HL-60/S4 (cell line): Measurements from ENCODE around the gene EFNB2.

Experiments used
- in situ Hi-C: fragments of 300-500 bp; cut with MboI; formaldehyde crosslinking; loops from 2 replicates; pipeline ENCODE4 v1.14.3; 2022; ENCODE audit warnings: low sequenced_read_pairs

The EFNB2 gene

DNA sequence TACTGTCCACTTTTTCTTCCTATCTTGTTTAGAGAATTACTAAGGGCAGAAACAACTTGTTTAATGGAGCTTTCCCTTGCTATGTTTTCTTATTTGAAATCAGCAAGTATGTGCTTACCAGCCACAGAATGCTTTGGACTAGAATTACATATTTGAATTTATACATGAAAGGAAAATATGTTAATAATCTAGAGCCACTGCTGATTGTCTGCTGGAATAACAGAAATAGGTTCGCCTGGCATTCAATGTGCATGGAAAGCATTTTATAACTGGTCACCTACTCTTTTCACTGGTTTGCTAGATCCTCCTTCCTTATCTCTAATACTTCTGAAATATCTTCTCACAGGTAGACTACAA lies 8.0 kb downstream of the EFNB2 start:
- in situ Hi-C loops = loop anchor here (10.0 kb wide), 1 partner anchor 443 kb away; no protein-coding TSS in a partner anchor

DNA sequence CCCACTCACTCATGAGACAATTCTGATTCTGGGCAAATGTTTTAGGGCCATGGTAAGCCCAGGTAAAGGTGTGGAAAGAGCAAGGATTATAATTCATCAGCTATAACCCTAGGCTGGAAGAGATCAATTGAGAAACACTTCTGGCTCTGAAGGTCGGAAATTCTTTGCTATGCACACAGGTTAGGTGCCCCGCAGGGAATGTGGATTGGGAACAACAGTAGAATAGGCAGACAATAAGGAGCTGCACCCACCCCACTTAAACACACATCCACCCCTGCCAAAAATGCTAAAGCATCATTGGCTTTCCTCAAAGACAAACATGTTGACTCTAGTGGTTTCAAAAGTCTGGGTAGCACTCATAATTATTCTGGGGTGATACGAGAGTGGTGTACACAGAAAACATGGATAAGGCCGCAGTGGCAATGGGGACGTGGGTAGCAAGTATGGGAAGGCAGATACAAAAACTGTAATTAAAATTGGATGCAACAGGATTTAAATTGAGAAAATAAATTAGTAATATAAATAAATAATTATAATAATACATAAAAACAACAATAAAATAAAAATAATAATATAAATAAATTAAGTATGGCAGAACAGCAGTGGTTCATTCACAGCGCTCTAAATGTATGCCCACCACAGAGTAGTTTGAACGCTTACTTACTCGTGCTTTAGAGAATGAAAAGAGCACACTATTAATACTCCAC lies 8.6 kb downstream of the EFNB2 start:
- in situ Hi-C loops = loop anchor here (10.0 kb wide), 1 partner anchor 442 kb away; no protein-coding TSS in a partner anchor

DNA sequence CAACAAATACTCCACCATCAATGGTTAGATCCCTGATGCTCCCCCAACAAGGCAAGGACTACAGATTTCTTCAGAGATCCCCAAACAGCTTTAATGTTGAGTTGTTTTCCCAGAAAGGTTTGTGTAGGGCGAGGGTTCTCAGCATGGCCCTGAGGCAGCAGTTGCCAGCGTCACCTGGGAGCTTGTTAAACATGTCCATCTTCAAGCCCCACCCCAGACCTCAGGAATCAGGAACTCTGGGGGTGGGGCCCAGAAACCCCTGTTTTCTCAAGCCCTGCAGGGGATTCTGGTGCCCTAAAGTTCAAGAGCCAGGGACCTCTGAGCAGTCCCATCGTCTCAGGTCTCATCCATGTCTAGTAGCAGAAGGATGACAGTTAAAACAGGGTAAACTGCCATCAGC lies 9.6 kb downstream of the EFNB2 start:
- in situ Hi-C loops = loop anchor here (10.0 kb wide), 1 partner anchor 441 kb away; no protein-coding TSS in a partner anchor

DNA sequence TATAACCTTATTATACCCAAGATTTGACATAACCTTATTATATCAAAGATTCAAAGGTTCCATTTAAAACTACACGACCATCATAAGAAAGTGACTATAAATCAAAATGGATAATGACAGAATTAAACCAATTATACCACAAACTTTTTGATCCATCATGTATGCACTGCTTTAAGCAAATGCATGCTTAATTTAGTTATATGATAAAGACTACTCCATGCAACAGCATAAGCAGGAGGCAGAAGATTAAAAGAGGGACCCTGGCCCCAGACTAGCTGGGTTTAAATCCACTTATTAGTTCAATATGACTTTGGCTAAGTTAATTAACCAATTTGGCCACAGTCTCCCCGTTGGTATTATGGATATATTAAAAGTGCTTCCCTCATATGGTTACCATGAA lies 11.4 kb downstream of the EFNB2 start:
- in situ Hi-C loops = loop anchor here (10.0 kb wide), 1 partner anchor 439 kb away; no protein-coding TSS in a partner anchor

DNA sequence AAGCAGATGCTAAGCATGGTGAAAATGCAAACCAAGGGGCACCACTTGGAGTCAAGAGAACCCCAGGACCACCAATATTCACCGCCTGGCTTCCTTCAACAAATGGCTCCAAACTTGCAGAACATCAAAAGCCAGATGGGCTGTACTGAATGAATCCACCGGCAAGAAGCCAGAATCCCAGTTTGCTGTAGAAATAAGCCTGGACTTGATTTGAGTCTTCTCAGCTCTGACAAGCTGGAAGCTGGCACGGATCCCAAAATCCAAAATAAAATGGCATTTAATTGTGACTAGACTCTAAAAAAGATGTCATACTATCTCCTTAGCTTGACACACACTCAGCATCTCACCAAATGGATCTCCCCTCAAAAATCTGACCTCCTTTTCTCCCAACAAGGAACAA lies 11.9 kb downstream of the EFNB2 start:
- in situ Hi-C loops = loop anchor here (10.0 kb wide), 1 partner anchor 439 kb away; no protein-coding TSS in a partner anchor

DNA sequence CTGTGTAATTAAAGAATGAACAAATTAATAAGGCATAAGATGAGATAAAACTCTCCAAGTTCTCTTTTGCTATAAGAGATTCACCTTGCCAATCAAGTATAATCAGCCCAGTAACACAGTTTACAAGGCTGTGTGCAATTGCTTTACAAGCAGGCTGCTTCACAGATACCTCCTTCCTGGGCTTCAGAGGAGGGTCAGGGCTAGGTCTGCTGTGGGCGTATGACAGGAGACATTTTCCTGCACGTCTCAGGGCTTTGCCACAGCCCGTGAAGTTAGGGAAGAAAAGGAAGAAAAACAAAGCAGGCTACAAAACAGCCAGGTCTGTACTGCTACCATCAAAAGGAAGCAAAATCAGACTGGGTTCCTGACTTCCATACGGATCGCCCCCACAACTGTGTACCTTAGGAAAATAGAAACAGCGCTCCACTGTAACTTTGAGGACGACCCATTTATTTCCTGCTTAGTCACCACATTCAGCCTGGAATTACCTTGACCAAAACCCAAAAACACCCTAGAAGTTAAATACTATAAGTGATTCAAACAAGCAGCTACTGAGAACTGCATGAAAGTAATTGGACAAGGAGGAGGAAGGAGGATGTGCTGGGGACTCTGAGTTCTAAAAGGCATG lies 12.4 kb downstream of the EFNB2 start:
- in situ Hi-C loops = loop anchor here (10.0 kb wide), 1 partner anchor 438 kb away; no protein-coding TSS in a partner anchor

DNA sequence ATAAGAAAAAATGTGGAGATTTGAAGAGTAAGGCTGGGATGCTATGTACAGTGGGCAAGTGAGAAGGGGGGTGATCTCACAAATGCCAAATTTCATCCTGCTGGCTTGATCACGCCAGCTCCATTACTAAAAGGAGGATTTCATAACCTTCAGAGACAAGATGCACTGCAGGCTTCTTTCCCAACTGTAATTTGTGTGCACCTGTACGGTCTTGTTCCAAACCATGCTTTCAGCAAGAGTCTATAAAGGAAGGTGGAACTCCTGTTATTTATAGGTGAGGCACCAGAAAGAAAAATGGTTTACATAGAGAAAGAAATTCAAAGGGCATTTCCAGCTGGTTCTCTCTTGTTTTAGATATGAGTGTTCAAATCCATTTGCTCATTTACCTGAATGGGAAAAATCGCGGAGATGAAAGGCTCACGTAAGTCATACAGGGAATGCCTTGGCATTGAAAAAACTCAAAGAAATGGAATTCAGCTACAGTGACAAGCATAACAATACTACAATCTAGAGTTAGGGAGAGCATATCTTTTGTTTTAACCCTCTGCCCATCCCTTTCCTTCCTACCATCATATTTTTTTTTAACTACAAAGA lies 13.3 kb downstream of the EFNB2 start:
- in situ Hi-C loops = loop anchor here (10.0 kb wide), 1 partner anchor 437 kb away; no protein-coding TSS in a partner anchor

DNA sequence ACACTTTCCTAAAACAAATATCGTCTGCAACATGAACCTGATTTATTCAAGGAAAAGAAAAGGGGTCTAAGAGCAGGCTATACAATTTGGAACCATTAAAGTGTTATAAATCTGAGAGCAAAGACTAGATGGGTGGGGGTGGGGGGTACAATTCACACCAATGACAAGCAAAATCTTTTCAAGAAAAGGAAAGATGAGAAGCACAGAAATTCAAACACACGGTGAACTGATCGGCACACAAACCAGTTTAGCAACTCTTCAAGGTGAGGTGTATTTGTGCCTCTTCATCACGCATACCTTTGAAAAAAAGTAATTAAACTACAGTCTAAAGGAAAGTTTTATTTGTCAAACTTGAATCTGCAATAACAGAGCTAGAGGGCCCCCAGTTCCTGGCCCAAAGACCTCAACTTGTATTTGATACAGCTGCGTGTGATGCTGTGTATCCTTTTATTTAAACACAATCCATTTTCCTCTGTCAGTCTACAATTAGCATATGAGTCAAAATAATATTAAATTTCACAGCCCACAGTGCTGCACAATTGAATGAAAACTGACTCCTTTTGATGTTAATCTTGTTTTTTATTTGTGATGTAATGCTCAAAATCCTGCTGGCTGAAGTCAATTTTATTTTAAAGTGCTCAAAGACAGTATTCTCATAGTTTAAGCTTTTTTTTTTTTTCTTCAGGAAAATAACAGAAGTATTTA lies 14.2 kb downstream of the EFNB2 start:
- in situ Hi-C loops = loop anchor here (10.0 kb wide), 1 partner anchor 436 kb away; no protein-coding TSS in a partner anchor

DNA sequence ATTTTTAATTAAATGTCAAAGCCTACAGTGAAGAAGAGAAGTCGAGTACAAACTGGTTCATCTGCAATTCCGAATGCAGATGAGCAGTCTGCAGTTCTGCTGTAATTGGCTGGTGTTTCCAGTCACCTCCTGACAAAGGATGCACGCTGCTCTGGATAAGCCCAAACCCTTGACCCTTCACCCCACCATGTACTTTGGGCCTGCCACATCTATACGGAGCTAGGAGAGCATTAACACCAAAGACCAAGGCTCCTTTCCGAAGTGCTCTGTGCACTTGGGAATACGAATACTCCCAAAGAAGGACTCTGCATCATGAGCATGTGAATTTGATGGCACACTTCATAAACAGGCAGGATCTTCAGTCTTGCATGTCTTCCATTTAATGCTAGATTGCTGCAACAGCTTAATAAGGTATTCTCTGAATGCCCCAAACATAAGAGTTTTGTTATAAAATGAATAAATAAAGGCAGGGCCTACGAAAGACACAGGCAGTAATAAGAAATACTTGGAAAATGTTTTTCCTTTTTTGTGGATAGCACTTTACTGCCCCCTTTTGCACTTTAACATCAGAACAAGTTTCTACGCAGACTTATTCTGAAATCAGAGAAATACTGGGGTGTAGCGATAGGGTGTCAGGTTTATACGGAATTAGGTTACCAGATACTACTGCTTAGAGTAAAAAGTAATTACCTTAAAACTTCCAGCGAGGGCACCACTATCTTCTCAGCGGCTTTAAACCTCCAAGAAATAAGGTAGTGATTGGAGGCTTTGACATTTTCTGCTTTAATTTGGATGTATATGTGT lies 15.0 kb downstream of the EFNB2 start:
- in situ Hi-C loops = loop anchor here (10.0 kb wide), 1 partner anchor 436 kb away; no protein-coding TSS in a partner anchor

DNA sequence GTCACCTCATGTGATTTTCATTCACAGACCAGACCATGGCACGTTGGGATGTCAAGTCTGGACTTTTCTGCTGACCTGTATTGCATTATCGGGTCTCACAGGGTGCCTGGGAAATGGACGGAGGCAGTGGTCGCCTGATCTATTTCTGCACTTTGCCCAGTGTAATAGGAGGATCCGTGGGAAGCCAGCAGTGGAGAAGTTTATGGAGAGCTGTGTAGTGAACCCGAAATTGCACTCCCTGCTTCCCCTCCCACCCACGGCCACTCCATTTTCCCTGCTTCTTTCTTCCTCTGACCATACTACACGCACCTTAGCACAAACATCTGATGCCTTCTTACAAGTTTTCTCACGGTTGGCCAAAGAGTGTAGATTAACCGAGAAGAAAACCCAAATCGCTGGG lies 16.9 kb downstream of the EFNB2 start:
- in situ Hi-C loops = no loop called here

DNA sequence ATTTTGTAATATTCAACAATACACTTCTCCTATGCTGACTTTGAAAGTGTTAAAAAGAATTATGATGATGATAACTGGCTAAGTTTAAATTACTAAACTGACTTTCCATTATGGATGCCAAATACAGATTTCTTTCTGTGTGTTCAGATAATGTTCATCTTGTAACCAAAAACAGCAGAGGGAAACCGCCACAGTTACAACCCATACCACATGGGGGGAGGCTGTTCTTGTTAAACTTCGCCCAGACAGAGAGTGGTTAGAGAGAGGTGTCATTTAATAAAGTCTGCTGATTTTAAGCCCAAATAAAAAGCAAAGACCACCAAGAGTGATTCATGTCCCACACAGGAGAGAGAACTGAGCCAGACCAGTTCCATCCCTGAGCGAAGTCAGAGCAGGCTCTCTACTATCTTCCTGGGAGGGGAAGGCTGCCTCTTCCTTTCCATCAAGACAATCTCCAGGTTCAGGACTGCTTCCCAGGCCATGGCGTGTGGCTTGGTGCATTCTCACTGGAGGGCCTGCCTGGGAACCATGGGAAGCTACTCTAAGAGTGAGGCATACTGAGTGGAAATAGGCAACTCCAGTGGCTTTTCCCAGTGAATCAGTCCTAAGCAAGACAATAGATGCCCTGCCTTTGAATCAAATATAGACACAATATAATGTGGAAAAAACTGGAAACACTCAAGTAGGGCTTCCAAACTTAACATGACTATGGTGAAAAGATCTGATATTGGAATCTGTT lies 18.2 kb downstream of the EFNB2 start:
- in situ Hi-C loops = no loop called here

DNA sequence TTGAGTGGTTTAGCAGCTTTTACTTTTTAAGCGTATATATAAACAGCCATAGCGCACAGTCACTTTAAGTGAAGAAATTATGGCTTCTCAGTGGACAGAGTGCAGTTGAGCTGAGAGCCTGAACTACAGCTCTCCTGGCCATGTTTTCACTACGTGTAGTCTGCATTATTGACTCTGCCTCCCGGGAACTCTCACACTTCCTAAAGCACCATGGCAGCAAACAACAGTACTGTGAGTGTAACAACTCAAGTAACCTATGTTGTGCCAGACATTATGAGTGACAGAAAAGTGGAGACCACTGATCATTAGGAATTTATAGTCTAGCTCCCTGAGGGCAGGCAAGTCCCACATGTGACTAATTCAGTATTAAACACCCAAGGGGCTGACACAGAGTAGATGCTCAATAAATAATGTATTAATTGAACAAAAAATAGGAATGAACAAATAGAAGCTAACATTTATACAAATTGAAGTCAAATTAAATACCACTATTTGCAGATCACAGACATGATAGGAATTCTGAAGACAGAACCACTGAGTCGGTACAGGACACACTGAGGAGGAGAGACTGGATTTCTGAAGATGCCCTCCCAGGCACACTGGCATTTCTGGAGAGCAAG lies 19.7 kb downstream of the EFNB2 start:
- in situ Hi-C loops = no loop called here

DNA sequence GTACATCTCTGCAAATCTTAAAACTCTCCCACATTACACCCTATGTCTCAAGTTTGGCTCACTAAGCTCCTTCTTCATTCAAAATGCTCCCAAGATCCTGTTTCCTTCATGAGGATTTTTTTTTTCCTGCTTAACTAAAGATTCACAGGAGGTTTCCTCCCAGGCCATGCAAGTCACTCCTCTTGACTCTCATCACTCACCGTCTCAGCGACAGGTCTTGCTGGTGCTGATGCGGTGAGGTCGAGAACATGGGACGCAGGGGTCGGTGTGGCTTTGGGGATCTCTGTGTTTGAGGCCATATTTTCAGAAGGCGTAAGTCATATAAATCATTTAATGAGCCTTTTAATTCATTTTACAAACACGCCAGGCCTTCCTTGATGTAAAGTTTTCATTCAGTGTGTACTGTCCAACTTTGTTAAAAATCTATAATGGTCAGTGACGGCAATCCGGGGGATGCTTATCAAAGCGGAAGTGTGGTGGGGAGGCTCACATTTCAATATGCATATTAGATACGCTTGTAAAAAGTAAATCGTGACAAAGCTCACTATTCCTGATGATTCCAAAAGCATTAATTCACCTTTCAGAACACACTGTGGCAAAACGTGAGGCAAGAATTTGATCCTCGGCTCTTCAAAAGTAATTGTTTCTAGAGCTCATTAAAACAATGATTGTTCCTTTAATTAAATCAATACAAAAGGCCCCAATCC lies 20.4 kb downstream of the EFNB2 start:
- in situ Hi-C loops = no loop called here

DNA sequence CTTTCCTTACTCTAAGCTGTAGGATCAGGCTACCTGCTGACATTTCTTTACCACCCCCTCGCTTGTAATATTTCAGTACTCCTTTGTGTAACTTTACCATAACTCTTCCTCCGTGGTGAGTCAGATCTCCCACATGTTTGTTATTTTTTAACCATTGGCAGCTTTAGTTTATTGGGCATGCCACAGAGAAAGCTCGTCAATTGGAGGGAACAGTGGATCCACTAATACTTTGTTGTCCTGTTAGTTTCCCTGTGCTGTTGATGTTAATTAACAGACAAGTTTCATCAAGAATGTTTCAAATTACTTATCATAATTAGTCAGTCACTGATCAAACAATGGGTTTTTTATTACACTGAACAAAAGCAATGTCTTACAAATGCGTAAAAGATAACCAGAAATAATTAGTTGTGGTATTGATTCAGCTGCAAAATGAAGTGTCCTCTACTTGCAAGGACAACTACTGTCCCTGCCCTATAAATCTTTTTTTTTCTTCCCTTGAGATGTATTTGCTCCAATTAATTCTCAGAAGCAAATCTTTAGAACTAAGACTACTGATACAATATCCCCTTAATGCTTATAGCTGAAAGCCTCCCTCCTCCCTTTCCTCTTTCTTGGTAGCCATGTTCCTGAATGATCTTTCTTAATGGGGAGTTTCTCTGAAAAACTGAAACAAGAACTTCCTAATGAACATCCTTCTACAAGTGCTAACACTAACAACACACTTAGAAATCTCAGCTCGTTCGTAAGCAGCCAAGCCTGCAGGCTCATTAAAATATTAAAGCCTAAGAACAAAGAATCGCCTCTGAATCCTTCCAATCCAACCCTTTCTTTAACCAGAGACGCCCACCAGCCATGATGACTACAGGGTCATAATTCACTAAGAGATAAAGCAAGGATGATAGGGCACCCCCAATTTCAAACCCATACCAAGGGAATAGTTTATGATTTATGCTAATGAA lies 22.2 kb downstream of the EFNB2 start:
- in situ Hi-C loops = no loop called here

DNA sequence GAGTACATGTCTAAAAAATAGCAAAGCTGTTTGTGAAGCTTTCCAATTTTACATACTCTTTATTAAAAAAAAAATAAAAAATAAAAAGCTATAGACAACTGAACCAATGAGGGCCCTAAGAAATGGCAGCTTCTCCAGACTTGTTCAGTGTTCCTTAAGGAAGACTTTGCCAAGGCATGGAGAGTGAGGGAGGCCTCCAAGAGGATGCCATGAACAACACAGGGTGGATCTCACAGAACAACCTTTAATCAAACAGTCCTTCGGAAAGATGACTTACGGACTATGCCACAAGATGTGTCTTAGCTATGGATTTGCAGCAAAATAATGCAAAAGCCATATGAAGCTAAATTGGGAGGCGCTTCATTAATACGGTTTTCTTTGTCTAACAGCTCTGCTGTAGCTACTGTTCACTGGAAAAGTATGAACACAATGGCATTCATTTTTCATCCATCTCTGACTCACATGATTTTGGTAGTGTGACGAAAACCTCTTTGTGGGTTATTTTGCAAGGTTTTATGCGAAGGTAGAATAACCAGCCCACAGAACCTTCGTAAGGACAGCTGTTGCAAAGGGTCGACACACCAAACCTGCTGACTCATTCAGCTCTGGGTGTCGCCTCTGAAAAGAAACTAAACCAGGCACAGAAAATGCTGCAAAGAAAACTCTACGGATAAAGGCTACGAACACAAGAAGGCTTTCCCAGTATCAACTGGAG lies 27.7 kb downstream of the EFNB2 start:
- in situ Hi-C loops = no loop called here

DNA sequence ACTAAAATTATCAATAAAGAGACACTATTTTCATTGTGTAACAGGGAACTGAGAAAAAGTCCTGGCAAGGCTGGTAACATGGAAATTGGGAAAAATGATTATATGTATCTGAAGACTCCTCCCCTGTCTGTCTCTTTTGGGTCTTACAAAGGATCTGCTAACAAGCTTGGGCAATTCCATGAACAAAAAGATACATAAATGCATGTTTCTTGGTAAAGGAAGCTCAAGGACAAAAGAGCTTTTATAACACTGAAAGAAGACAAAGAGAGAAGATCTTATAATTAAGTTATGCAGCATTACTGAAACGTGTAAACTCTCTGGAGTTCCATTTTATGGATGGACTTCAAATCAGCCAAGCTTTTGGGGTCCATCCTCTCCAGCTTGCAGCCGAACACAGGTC lies 29.2 kb downstream of the EFNB2 start:
- in situ Hi-C loops = no loop called here

DNA sequence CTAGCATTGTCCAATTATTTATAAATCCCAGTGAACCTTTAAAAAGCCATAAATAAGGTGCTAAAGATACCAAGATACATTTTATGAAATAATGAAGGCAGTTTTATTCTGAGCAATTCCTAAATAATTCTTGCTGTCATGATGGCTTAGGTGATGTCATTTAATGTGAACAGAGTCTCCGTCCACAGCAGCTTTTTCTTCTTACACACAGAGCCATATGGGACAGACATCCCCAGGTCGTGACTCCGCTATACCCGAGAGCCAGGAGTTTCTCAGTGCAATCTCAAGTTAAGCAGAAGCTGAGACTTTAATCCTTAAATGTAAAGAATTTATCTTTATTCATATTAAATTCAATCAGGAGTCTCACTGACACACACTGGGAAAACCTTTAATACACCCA lies 29.7 kb downstream of the EFNB2 start:
- in situ Hi-C loops = no loop called here
